A673 (cell line): ENCODE results near the gene MESP1.

Source experiments
- EZH2 ChIP-seq: fragments of 200-600 bp; sonication (generic); IDR thresholded peaks from 2 replicates; pipeline ENCODE4 v1.6.1; 2017; ENCODE audit warnings: borderline replicate concordance, low read depth, mild to moderate bottlenecking, mixed read lengths, antibody characterized with exemption, low read length; ENCODE audit not compliant: poor library complexity, severe bottlenecking
- TF ChIP-seq, protein P1 (sequence below): fragments of 300-800, 200-600 bp; sonication (generic); conservative IDR thresholded peaks from 2 replicates; pipeline ENCODE4 v1.5.1; 2017; ENCODE audit warnings: low read depth, mild to moderate bottlenecking, antibody characterized with exemption, low read length, moderate library complexity, mixed read lengths

DNA sequence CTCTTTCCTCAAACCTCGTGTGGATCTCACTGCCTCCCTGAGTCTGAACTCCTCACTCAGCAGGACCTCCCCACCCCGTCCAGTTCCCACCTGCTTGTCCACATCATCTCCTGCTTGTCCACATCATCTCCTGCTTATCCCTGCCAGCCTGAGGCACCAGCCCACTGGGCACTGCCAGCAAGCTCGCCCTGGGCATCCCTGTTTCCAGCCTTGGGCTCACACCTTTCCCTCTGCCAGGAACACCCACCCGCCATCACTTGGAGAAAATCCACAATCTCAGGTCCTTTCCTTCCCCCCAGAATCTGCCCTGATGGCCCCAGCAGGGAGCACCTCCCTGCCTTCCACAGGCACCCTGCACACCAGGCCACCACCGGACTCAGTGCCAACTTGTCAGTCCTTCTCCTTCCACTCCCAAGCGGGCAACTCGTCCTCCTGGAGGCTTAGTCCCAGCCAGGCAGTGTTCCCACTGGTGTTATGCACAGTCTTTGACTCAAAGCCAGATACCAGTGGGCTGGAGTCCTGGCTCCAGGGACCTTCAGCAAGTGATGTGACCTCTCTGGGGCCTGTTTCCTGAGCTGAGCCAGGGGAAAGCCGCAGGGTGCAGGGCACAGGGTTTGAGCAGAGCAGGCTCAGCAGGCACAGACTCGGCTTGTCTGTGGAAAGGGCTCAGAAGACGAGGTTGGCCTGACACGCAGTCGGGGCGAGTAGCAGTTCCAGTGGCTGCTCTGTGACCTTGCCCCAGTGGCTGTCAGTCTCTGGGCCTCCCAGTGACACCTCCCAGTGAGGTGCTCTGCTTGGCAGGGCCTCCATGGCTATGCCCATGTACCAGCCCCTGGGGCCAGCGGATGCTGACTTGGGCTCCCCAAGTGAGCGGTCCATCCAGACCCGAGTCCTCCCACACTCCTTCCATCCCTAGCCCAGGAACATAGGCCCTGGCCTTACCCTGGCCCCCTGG is 15.6 kb upstream of the MESP1 start:
- TF ChIP-seq, protein P1, sequence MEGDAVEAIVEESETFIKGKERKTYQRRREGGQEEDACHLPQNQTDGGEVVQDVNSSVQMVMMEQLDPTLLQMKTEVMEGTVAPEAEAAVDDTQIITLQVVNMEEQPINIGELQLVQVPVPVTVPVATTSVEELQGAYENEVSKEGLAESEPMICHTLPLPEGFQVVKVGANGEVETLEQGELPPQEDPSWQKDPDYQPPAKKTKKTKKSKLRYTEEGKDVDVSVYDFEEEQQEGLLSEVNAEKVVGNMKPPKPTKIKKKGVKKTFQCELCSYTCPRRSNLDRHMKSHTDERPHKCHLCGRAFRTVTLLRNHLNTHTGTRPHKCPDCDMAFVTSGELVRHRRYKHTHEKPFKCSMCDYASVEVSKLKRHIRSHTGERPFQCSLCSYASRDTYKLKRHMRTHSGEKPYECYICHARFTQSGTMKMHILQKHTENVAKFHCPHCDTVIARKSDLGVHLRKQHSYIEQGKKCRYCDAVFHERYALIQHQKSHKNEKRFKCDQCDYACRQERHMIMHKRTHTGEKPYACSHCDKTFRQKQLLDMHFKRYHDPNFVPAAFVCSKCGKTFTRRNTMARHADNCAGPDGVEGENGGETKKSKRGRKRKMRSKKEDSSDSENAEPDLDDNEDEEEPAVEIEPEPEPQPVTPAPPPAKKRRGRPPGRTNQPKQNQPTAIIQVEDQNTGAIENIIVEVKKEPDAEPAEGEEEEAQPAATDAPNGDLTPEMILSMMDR, result no peak
- TF ChIP-seq EZH2, result no peak
